Skeletal muscle cell (primary cell): ENCODE data around the gene CGB2.
A peak's percentile ranks its signal among the peaks of the same experiment; 100 is the strongest.
"Not testable (repeated sequence)": the region's sequence is repeated elsewhere in the genome, so short reads cannot be mapped to it uniquely, and the experiment has no call there.

Experiments
- DNase-seq: peaks from one replicate; pipeline ENCODE4 v3.0.0-alpha.2; 2010; ENCODE audit warnings: low read depth
- H3K4me3 ChIP-seq: 2 replicates; pipeline ENCODE4 v1.5.1; 2011; ENCODE audit warnings: low read depth, mild to moderate bottlenecking, control low read depth, low read length, moderate library complexity

The CGB2 gene

DNA sequence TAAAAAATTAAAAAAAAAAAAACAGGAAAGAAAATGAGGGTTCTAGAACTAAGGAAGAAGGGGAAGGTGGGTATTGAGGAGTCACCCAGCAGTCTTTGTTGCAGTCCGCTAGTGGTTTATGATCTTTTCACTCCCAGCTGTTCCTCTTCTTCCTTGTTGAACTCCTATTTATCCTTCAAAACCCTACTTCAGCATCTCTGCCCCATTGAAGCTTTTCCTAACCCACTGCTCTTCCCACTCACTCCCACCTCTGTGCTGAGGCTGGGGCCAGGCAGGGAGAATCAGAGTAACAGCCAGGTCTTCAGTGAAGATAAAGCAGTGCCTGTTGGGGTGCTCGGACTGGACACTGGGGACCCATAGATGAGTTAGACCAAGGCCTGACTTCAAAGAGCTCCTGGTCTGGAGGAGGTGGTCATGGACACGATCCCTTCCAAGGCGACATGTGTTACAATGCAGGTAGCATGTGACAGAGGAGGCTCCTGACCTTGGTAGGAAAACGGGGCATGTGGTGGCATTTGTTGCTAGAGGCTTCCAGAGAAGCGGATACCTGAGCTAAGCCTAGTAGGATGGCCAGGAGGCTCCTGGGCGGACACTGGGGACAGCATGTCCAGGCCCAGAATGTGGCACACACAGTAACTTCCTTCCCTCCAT lies 26.6 kb upstream of the CGB2 start:
- H3K4me3 ChIP-seq: no peak overlapping the region
- DNase-seq: no peak

DNA sequence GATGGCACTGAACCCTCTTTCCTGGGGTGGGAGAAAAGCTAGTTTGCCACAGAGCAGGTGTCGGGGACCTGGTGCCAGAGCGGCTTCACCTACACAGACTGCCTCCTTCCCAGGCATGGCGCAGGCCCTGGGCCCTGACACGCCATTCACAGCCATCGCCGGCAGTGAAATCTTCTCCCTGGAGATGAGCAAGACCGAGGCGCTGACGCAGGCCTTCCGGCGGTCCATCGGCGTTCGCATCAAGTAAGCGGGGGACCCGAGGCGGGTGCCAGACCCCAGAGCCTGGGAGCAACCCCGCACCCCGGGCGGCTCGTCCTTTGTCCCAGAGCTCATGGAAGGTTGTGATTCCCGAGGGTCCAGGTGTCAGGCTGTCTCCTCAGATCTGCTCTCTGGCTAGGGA lies 24.8 kb upstream of the CGB2 start:
- H3K4me3 ChIP-seq: no peak overlapping the region
- DNase-seq: no peak

DNA sequence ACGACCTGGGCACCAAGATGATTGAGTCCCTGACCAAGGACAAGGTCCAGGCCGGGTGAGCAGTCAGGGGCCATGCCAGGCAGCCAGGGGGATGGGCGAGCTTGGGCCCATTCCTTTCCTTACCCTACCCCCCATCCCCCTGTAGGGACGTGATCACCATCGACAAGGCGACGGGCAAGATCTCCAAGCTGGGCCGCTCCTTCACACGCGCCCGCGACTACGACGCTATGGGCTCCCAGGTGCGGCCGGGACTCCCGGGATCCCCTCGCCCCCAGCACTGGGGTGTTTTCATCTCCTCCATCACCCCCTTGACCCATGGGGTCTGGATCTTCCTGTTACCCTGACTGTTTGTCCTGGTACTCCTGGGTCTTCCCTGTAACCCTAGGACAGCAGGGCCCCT lies 21.9 kb upstream of the CGB2 start:
- H3K4me3 ChIP-seq: no peak overlapping the region
- DNase-seq: no peak

DNA sequence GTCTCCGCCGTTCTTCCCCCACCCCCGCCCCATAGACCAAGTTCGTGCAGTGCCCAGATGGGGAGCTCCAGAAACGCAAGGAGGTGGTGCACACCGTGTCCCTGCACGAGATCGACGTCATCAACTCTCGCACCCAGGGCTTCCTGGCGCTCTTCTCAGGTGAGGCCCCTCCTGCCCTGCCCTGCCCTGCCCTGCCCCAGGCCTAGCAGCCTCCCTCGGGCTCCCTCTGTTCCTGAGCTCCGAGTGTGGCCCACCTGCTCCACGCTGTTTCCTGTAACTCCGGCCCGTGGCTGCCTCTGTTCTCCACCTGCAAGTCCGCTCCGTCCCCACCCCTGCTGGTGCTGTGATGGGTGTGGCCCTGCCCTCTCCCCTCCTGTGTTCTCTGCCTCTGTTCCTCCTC lies 21.2 kb upstream of the CGB2 start:
- H3K4me3 ChIP-seq: no peak overlapping the region
- no peak for DNase-seq

DNA sequence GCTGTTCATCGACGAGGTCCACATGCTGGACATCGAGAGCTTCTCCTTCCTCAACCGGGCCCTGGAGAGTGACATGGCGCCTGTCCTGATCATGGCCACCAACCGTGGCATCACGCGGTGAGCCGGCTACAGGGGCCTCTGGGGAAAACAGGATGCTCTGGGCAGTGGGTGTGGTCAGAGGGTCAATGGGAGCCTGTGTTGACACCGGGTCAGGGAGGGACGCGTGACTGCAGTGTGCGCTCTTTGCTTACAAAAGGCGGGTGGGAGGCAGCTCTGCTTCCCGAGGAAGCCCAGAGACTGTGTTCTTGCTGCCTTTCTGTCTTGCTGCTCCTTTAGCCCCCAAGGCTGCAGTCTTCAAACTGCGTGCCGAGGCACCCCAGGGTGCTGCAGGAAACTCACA lies 20.5 kb upstream of the CGB2 start:
- DNase-seq: no peak
- H3K4me3 ChIP-seq: no peak overlapping the region

DNA sequence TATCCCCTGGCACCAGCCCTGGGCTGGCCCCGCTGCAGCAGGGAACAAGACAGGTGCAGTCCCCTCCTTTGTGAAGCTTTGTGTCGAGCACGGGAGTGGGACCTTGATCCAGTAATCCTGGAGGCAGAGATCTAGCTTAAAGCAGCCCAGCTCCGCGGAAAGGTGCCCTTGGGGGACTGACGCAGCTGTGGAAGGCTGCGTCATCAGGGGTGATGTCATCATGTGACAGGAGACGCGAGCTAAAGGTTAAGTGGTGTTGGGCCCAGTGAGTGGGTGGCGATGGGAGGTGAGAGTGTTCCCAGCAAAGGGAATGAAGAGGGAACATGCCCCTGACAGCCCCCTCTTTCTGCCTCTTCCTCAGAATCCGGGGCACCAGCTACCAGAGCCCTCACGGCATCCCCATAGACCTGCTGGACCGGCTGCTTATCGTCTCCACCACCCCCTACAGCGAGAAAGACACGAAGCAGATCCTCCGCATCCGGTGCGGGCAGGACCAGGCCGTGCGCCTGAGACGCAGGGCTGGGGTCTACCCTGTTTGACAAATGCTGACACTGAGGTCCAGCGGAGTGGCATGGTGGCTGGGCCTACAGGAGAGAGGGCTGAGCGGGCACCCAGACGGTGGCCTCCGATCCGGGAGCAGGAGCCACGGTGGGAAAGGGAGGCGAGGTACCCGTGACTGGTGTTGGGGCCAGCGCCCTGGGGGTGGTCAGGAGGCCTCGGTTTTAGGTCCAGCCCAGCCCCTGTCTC lies 17.4 kb upstream of the CGB2 start:
- no peak overlapping the region for H3K4me3 ChIP-seq
- DNase-seq: no peak

DNA sequence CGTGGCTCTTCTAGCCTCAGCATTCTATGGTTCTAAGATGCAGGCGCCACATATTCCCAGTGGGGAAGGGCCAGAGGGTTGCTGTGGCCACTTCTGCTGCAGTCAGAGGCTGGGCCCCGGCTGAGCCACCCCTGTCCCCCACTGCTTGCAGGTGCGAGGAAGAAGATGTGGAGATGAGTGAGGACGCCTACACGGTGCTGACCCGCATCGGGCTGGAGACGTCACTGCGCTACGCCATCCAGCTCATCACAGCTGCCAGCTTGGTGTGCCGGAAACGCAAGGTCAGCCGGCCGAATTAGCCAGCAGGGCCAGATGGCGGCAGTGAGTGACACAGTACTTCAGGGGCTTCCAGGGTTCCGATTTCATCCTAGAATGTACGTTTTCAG lies 16.8 kb upstream of the CGB2 start:
- DNase-seq: no peak

DNA sequence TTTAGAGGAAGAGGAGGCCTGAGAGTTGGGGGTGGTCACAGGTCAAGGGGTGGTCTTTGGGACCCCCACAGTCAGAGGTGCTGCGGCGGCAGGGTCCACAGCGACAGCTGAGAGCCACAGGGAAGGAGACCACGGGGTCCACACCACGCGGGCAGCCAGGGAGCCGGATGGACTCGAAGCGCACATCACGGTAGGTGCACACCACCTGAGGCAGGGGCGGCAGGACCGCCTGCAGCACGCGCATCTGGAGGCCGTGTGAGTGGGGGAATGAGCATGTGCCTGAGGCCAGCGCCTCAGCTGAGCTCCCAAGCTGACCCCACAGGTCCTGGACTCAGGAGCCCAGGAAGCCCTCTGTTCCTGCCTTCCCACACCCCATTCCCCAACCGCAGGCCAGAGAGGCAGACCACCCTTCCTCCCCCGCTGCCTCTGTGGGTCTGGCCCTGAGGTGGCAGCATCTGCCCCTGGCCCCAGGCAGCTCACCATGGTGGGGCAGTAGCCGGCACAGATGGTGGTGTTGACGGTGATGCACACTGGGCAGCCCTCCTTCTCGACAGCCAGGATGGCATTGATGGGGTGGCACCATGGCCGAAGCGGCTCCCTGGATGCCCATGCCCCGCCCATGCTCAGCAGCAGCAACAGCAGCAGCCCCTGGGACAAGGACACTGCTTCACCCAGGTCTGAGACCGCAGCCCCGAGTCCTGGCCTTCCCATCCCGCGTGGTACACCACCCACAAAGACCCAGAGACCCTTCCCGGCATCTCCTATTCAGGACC lies 15.4 kb upstream of the CGB2 start:
- no peak for DNase-seq
- H3K4me3 ChIP-seq: no peak overlapping the region

More for the DNA sequence above, 16.8 kb upstream of the CGB2 start:
- no peak overlapping the region for H3K4me3 ChIP-seq

DNA sequence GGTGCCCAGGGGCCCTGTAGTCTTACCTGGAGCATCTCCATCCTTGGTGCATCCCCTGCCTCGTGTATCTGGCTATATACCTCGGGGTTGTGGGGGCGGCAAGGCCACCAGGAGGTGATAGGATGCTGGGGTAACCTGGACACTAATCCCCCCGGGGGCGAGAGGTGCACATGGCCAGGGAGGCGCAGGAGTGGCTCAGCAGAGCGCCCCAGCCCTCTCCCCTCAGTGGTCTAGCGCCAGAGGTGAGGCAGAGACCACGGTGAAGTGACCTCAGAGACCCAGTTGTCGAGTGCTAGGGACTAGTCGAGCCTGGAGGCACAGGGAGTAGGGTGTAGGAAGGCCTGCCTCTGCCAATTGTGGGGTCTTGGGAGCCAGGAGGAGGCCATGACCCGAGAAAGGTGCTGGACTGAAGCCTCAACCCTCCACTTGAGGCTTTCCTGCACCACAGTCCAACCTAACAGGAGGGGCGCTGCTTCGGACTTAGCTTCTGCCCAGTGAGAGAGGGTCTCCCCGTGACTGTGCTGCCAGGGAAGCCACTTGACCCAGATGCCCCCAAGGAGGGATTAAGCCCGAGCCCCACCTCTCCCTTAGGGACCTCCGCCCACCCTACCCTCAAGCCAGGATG lies 14.5 kb upstream of the CGB2 start, which contains the start of gene LHB:
Gene LHB, minus strand, starts transcription at position 51 of the 625 bp plus-strand sequence. Its CDS starts 10 bp downstream, at position 41.
- no peak for DNase-seq
- H3K4me3 ChIP-seq: peak within 1 kb of the TSS; percentile 48

DNA sequence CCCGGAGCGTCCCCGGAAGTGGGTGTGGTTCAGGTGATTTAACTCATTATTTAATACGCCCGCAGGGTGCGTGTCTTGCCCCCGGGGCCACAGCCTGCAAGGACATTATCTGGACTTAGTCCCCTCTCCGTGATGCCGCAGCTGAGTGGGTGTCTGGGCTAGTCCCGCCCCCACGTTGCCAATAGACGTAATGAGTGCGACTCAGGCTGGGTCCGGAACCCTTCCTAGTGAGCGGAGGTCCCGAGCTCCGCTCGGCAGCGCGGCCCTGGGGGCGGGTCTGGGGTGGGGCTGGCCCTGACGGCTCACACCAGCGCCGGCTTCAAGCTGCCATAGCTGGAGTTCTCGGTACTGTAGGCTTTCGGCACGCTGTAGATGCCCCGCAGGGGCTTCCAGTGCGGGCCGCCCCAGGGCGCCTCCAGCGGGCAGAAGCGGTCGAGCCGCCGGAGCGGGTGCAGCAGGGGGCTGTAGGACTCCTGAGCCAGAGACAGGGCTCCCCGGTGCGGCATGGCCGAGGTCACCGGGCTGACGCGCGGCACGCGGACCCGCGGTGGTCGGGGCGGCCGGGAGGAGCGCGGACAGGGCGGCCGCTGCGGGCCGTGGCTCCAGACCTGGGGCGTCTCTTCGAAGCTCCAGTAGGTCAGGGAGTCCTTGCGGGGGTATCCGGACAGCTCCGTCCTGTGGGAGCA lies 13.9 kb upstream of the CGB2 start:
- DNase-seq: no peak
- H3K4me3 ChIP-seq: peak overlapping the region; percentile 48

DNA sequence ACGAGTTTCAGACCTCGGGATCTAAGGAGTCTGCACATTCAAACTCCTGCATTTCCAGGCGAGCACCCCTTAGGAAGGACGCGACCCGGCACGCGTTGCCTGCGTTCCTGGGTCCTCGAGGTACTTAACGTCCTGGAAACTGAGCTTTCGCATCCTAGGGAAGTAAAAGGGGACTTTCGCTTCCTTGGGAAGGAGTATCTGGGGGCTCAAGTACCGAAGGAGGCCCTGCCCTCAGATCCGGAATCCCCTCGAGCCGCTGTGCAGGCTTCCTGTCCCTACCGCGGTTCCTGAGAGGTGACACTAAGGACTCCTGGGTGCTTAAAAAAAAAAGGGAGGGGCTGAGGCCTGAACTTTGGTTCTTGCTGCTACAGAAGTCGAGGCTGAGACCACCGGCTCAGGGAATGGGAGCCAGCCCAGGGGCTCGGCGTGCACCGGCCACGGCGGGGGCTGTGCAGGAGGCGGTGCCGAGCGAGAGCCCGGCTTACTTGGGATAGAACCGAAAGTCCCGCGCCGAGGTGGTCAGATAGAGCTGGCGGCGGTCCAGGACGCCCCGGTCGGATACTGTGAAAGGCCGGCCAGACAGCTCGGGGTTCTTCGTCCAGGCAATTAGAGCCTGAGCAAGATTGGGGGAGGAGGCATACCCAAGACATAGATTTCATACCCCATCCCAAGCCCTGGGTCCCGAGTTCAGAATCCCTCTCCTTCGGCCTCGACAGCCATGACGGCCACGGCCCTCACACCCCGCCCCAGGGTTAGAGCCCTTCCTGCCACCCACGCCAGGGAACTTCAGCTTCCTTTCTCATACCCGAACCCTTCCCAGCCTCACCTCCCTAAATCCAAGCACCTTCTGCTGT lies 13.1 kb upstream of the CGB2 start:
- DNase-seq: not testable (repeated sequence)
- H3K4me3 ChIP-seq: peak overlapping the region; percentile 48

DNA sequence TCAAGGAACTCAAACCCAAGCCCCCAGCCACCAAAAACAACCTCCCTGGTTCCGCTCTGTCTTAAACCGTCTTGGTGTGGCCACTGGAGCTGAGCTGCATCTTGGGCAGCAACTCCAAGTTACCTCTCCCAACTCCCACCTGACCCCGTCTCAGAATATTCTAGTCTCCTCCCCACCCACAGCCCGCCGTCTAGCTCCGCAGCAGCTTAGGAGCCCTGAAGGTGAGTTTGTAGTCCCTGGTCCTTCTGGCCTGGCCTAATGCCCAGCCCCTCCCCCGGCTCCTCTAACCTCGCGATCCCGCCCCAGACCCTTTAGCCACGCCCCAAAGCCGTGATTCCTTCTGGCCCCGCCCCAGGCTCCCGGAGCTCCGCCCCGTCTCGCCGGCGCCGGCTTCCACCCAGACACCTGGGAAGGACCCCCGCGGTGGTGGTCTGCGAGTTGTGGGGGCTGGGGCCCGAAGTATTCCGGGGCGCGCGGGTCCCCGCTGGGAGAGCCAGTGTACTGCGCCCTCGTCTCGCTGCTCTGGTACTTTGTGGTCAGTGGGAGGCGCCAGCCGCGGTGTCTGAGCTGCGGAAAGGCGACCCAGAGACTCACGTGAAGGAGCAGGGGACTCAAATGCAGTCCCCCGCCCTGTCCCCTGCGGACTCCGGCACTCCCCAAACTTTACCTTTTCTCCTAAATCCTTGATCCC lies 12.3 kb upstream of the CGB2 start:
- peak overlapping the region; percentile 33 for H3K4me3 ChIP-seq
- DNase-seq: no peak

DNA sequence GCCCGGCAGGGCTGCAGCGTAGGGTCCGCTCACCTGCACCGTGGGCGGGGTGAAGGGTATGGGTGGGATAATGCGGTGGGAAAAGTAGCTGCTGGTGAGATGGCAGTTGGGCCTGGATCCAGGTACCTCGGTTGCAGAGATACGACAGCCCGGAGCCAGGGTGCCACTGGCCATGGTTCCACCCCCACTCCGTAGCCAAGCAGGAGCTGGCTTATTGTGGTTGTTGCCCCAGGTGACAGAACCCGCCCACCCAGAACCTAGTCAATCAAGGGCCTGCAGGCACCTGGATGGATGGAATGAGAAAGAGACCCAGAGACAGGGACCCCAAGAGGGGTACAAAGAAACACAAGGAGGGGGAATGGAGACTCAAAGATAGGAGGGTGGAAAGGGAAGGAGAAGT lies 11.3 kb upstream of the CGB2 start:
- no peak for DNase-seq
- no peak overlapping the region for H3K4me3 ChIP-seq

DNA sequence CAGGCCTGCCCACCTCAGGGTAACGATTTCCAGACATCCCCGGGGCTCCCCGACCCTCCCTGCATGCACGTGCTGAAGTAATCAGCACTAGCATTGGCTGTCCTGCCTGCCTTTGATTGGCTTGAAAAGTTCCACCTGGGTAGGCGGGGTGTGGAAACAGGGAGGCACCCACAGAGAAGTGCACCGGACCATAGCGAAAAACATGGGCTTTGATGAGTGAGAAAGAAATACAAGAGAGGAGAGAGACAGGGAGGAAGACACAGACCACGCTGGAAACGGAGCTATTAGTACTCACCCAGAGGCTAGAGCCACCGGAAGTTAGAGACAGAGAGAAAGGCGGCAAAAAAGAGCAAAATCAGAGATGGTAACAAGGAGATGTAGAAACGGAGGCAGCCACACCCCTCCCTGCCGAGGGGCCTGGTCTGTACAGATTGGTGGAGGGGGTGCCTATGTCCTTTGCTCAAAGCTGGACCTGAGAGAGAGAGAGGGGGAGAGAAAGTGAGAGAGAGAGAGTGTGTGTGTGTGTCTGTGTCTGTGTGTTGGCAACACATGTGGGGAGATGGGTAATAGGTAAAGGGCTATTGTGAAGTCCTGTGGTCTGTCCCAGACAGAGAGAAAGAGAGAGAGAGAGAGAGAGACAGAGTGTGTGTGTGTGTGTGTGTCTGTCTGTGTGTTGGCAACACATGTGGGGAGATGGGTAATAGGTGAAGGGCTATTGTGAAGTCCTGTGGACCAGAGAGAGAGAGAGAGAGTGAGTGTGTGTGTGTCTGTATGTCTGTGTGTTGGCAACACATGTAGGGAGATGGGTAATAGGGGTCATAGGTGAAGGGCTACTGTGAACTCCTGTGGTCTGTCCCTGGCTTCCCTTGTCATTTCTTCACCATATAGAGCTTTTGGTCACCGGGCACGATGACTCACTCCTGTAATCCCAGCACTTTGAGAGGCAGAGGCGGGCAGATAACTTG lies 10.5 kb upstream of the CGB2 start:
- no peak overlapping the region for H3K4me3 ChIP-seq
- peak; percentile 27 for DNase-seq

DNA sequence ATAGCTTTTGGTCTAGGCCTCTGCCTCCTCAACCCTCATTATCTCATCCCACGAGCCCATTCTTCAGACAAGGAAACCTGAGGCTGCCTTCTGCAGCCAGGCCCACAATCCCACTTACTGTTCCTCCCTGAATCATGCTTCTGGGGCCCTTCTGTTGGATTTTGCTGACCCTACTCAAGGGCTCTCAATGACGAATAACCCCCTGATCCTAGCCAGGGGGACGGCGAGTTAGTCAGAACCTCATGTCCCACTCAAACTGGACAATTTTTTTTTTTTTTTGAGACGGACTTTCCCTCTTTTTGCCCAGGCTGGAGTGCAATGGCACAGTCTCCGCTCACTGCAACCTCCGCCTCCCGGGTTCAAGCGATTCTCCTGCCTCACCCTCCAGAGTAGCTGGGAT lies 9.6 kb upstream of the CGB2 start:
- DNase-seq: no peak

DNA sequence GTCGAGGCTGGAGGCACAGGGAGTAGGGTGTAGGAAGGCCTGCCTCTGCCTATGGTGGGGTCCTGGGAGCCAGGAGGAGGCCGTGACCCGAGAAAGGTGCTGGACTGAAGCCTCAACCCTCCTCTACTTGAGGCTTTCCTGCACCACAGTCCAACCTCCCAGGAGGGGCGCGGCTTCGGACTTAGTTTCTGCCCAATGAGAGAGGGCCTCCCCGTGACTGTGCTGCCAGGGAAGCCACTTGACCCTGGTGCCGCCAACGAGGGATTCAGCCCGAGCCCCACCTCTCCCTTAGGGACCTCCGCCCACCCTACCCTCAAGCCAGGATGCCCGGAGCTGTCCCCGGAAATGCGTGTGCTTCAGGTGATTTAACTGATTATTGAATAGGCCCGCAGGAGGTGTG lies 7.5 kb upstream of the CGB2 start, which contains the start of gene CGB3:
Gene CGB3, minus strand, starts transcription at position 101 of the 400 bp plus-strand sequence. CDS start 362 bp downstream, outside the sequence.
- H3K4me3 ChIP-seq: not testable (repeated sequence)

More for the DNA sequence above, 9.6 kb upstream of the CGB2 start:
- H3K4me3 ChIP-seq: no peak overlapping the region

DNA sequence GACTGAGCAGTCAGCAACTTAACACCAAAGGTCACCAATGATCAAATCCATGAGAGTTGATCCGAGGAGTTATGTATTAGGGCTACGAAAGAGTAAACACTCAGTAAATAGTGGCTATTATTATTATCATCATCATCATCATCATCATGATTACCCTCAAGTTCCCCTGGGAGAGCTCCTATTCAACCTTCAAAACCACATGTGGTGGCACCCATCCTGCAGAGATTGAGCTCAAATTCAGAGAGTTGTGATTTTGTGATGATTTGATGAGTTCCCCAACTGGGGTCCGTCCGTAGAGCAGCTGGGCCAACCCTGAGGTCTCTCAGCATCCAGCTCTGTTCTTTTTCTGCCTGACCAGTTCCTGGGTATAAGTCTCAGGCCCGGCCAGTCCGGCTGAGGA lies 6.6 kb upstream of the CGB2 start:
- not testable (repeated sequence) for DNase-seq

More for the DNA sequence above, 7.5 kb upstream of the CGB2 start, which contains the start of gene CGB3:
- DNase-seq: not testable (repeated sequence)

More for the DNA sequence above, 6.6 kb upstream of the CGB2 start:
- H3K4me3 ChIP-seq: not testable (repeated sequence)
